HG03280 (cell line): ENCODE data around the gene LAGE3.

Experiments used
- ATAC-seq: cut with Tn5 transposase; IDR thresholded peaks from one replicate; pipeline ENCODE4 v1.9.1; 2021; ENCODE audit warnings: mild to moderate bottlenecking, moderate library complexity; ENCODE audit not compliant: unreplicated experiment

Gene LAGE3

DNA sequence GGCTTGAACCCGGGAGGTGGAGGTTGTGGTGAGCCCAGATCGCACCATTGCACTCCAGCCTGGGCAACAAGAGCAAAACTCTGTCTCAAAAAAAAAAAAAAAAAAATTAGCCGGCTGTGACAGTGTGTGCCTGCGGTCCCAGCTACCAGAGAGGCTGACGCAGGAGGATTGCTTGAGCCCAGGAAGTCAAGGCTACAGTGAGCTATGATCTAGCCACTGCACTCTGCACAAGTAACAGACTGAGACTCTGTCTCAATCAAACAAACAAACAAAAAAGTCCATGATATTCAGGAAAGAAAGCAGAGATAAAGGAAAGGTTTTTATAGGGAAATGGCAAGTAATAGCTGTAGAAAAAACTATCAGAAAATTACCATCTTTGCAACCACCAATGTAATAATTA lies 2.1 kb upstream of the LAGE3 start:
- ATAC-seq = no peak

GRCh38 chrX:154477891-154478477 lies 1.1 kb downstream of the LAGE3 start:
- no peak for ATAC-seq

DNA sequence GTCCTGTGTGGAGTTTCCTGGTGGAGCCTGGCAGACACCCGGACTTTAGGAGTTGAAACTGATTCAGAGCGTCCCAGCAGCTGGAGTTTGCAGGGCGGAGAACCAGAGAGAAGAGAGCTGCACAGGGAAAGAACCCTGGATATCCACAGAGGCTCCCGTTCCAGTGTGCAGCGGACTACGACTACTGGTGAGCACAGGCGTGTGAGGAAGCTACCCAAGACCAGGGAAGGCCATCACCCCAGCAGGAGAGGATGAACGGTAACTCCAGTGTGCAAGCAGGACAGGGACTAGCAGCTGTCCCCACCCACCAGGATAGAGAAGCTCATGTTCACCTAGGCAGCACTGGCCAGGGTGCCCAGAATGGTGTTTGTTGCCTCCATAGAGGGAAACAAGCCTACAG lies 2.3 kb downstream of the LAGE3 start:
- no peak for ATAC-seq

GRCh38 chrX:154473683-154474082 lies 5.4 kb downstream of the LAGE3 start:
- ATAC-seq = no peak

GRCh38 chrX:154472685-154473632 lies 6.1 kb downstream of the LAGE3 start:
- no peak for ATAC-seq

DNA sequence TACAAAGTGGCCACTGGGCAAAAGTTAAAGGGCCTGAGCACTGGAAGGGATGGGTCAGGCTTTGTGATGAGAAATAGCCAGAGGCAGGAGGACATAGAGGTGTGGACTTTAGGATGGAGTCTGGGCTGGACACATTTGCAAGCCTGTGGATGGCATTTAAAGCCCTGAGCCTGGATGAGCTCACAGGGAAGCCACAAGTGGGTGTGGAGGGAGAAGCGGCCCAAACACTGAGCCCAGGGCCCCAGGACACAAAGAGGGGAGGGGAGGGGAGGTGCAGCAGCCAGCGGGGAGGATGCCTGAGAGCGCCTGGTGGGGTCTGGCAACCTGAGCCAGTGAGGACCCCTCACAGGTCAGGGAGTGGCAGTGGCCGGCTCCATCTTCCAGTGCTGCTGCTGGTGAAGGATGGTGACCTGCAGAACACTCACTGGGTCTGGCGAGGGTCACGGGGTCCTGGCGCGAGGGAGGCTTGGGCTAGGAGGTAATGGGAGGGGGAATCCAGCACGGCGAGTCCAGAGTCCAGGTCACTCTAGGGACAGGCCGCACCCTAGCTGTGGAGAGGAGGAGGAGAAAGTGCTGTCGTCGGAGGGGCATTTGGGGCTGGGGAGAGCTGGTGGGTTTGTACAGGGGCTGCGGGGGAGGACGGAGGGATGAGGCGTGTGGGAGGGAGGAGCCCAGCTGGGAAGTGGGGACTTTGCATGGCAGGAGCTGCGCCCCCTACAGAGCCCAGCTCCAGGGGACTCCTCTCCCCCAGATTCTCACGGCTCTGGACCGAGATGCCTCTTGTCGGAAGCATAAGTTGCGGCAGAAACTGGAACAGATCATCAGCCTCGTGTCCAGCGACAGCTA lies 7.0 kb downstream of the LAGE3 start:
- ATAC-seq = no peak

GRCh38 chrX:154470914-154471568 lies 8.0 kb downstream of the LAGE3 start:
- no peak for ATAC-seq

DNA sequence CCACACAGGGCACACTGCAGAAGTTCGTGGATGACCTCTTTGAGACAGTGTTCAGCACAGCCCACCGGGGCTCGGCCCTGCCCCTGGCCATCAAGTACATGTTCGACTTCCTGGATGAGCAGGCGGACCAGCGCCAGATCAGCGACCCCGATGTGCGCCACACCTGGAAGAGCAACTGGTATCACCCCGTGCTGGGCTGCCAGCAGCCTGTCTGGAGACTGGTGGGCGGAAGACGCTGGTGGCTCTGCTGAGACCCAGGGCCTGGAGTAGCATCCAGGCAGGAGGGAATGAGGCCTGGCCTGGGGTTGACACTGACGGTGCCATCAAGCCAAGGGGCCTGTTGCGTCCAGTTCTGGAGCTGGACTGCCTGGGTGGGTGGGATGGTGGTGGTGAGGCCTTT lies 8.6 kb downstream of the LAGE3 start:
- no peak for ATAC-seq

DNA sequence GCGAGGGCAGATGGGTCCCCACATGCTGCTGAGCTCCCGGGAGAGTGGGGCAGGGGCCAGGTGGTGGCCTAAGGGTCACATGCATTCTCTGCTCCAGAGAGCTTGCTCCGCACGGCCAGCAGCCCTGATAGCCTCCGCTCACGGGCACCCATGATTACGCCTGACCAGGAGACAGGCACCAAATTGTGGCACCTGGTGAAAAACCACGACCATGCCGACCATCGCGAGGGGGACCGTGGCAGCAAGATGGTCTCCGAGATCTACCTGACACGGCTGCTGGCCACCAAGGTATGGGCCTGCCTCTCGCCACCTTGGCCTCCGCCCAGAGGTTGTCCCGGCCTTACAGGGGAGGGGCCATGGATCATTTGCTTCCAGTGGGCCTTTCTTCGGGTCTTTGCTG lies 9.2 kb downstream of the LAGE3 start:
- no peak for ATAC-seq

- no peak for ATAC-seq
Observed at GRCh38 chrX:154469114-154469513, 10.0 kb downstream of the LAGE3 start.

DNA sequence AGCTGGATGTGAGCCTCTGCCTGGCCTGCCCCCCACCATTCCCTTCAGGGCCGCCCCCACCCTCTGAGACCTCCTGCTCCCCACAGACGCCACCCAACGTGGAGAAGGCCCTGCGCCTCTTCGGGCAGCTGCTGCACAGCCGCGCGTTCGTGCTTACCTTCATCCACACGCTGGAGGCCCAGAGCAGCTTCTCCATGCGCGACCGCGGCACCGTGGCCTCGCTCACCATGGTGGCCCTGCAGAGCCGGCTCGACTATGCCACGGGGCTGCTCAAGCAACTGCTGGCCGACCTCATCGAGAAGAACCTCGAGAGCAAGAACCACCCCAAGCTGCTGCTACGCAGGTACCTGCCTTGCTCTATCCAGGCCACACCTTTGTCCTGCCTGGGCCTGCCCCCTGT lies 10.9 kb downstream of the LAGE3 start:
- ATAC-seq = no peak

DNA sequence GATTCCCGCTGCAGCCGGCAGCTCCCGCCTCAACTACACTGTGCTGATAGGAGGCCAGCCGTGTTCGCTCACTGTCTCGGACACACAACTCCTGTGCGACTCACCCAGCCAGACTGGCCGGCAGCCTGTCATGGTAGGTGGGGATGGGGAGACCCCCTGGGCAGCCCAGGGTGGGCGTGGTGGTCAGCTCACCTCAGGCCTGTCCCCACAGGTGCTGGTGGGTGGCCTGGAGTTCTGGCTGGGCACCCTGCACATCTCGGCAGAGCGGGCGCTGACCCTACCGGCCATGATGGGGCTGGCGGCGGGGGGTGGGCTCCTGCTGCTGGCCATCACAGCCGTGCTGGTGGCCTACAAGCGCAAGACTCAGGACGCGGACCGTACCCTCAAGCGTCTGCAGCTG lies 11.5 kb downstream of the LAGE3 start:
- ATAC-seq = no peak

DNA sequence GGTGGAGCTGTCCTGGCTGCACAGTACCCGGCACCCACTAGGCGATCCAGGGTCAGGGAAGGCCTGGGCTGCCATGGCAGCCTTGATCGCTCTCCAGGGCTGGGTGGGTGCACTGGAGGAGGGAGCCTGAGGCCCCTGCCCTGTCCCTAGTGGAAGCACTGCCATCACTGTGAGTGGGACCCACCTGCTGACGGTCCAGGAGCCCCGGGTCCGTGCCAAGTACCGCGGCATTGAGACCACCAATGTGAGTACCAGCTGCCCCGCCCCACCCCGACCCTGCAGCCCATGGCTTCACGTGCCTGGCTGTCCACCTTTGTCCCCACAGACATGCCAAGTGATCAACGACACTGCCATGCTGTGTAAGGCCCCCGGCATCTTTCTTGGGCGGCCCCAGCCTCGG lies 12.2 kb downstream of the LAGE3 start:
- no peak for ATAC-seq

- no peak for ATAC-seq
Observed at GRCh38 chrX:154466036-154466435, 13.0 kb downstream of the LAGE3 start.

GRCh38 chrX:154465601-154466000 lies 13.5 kb downstream of the LAGE3 start:
- no peak for ATAC-seq

DNA sequence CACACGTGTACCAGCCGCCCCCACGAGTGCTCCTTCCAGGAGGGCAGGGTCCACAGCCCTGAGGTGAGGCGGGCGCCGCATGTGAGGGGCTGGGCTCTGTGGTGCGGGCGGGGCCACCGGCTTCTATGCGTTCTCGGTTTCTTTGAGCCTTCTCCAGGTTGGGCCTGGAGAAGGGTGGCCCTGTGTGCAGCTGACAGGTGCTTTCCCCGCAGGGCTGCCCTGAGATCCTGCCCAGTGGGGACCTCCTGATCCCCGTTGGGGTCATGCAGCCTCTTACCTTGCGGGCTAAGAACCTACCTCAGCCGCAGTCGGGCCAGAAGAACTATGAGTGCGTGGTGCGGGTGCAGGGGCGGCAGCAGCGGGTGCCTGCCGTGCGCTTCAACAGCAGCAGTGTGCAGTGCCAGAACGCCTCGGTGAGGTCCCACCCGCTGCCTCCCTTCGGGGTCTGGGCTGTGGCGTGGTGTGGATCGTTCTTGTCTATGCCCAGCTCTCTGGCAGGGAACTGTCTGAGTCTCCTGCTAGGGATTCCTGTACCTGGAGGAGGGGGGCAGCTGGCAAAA lies 14.2 kb downstream of the LAGE3 start:
- no peak for ATAC-seq

DNA sequence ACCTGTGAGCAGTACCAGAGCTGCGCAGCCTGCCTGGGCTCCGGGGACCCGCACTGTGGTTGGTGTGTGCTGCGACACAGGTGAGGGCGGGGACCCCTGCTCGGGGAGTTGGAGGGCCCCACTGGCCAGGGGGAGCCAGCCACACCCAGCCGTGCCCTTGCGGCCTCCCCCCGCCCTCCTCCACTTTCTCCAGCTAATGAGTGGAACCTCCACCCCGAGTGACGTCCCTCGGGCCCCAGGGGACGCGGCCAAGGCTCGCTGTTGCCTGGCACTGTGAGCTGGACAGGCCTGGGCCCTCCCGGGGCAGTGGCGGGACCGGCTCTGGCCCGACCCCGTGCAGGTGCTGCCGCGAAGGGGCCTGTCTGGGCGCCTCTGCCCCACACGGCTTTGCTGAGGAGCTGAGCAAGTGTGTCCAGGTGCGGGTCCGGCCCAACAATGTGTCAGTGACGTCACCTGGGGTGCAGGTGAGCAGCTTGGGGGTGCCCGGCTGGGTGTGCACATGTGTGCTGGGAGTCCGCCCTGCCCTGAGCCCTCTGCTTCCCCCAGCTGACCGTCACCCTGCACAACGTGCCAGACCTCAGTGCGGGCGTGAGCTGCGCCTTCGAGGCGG lies 15.4 kb downstream of the LAGE3 start:
- ATAC-seq = no peak

GRCh38 chrX:154462396-154462795 lies 16.7 kb downstream of the LAGE3 start:
- ATAC-seq = no peak

DNA sequence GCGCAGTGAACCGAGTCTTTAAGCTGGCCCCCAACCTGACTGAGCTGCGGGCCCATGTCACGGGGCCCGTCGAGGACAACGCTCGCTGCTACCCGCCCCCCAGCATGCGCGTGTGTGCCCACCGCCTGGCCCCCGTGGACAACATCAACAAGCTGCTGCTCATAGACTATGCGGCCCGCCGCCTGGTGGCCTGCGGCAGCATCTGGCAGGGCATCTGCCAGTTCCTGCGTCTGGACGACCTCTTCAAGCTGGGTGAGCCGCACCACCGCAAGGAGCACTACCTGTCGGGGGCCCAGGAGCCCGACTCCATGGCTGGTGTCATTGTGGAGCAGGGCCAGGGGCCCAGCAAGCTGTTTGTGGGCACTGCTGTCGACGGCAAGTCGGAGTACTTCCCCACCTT lies 18.8 kb downstream of the LAGE3 start:
- ATAC-seq = no peak

GRCh38 chrX:154459832-154460231 lies 19.2 kb downstream of the LAGE3 start:
- ATAC-seq = no peak
